Liver (tissue), 9 donors: ENCODE data around the gene MESP1. TPM values are rescaled to one million over a fixed set of nuclear protein-coding genes. Genes with fewer than 3 reads are reported as not detected.

ENCODE experiments used
- DNase-seq: peaks from one replicate; pipeline ENCODE4 v3.0.0-alpha.2; 2017; ENCODE audit warnings: low spot score
- H3K27ac ChIP-seq, 2 donors: one replicate each; pipeline ENCODE4 v1.7.0; 2013; ENCODE audit warnings: inconsistent platforms in 2 of 2, low read length in 2 of 2, control low read depth in 1 of 2, low read depth in 1 of 2, mild to moderate bottlenecking in 1 of 2
- H3K27me3 ChIP-seq, 4 donors: one replicate each; pipeline versions ENCODE4 v1.6.1 to v1.7.0; 2013; ENCODE audit warnings: low read length in 3 of 4, inconsistent platforms in 1 of 4, mild to moderate bottlenecking in 1 of 4, moderate library complexity in 1 of 4; ENCODE audit not compliant: control insufficient read depth in 4 of 4, insufficient read depth in 4 of 4
- H3K36me3 ChIP-seq, 4 donors: one replicate each; pipeline versions ENCODE4 v1.6.1 to v1.7.0; 2013; ENCODE audit warnings: low read length in 3 of 4, mild to moderate bottlenecking in 3 of 4, low read depth in 1 of 4, moderate library complexity in 1 of 4; ENCODE audit not compliant: control insufficient read depth in 4 of 4, insufficient read depth in 3 of 4
- H3K4me1 ChIP-seq, 4 donors: one replicate each; pipeline versions ENCODE4 v1.6.1 to v1.7.0; 2013; ENCODE audit warnings: low read length in 3 of 4, mild to moderate bottlenecking in 3 of 4, moderate library complexity in 1 of 4; ENCODE audit not compliant: control insufficient read depth in 4 of 4, insufficient read depth in 4 of 4
- H3K4me3 ChIP-seq, 3 donors: one replicate each; pipeline versions ENCODE4 v1.6.1 to v1.7.0; 2013; ENCODE audit warnings: low read length in 3 of 3, control low read depth in 1 of 3, low read depth in 1 of 3, mild to moderate bottlenecking in 1 of 3
- H3K9ac ChIP-seq, 2 donors: one replicate each; pipeline ENCODE4 v1.7.0; 2013; ENCODE audit warnings: low read length in 2 of 2, mild to moderate bottlenecking in 2 of 2, moderate library complexity in 2 of 2, control low read depth in 1 of 2, low read depth in 1 of 2
- H3K9me3 ChIP-seq, 4 donors: one replicate each; pipeline versions ENCODE4 v1.6.1 to v1.7.0; 2013; ENCODE audit warnings: low read length in 3 of 4; ENCODE audit not compliant: control insufficient read depth in 4 of 4
- ATF3 ChIP-seq: IDR thresholded peaks from 2 replicates; pipeline ENCODE4 v1.6.1; 2016; ENCODE audit warnings: antibody characterized with exemption
- CTCF ChIP-seq: fragments of 150-350 bp; IDR thresholded peaks from 2 replicates; pipeline ENCODE4 v1.5.1; 2017; ENCODE audit warnings: improper control_type of control experiment, low read depth, low read length; ENCODE audit not compliant: missing input control
- EGR1 ChIP-seq, 2 donors: IDR thresholded peaks; 2 replicates each; pipeline ENCODE4 v1.6.1; 2016 to 2018; ENCODE audit warnings: antibody characterized with exemption in 2 of 2, low read depth in 2 of 2
- FOXA1 ChIP-seq: IDR thresholded peaks from 2 replicates; pipeline ENCODE4 v1.6.1; 2016; ENCODE audit warnings: antibody characterized with exemption
- FOXA2 ChIP-seq: IDR thresholded peaks from 2 replicates; pipeline ENCODE4 v1.6.1; 2016; ENCODE audit warnings: antibody characterized with exemption
- GABPA ChIP-seq, 2 donors: IDR thresholded peaks in 1 of 2; conservative IDR thresholded peaks in 1 of 2; 2 replicates each; pipeline ENCODE4 v1.6.1; 2016; ENCODE audit warnings: antibody characterized with exemption in 2 of 2, mild to moderate bottlenecking in 1 of 2, moderate library complexity in 1 of 2
- HNF4A ChIP-seq, 2 donors: conservative IDR thresholded peaks; 2 replicates each; pipeline ENCODE4 v1.6.1; 2016; ENCODE audit warnings: antibody characterized with exemption in 2 of 2, mild to moderate bottlenecking in 2 of 2
- HNF4G ChIP-seq: IDR thresholded peaks from 2 replicates; pipeline ENCODE4 v1.6.1; 2016; ENCODE audit warnings: antibody characterized with exemption
- JUND ChIP-seq, 2 donors: IDR thresholded peaks; 2 replicates each; pipeline ENCODE4 v1.6.1; 2016; ENCODE audit warnings: antibody characterized with exemption in 2 of 2
- MAX ChIP-seq: IDR thresholded peaks from 2 replicates; pipeline ENCODE4 v1.6.1; 2016; ENCODE audit warnings: antibody characterized with exemption
- NR2F2 ChIP-seq: IDR thresholded peaks from 2 replicates; pipeline ENCODE4 v1.6.1; 2016; ENCODE audit warnings: antibody characterized with exemption
- RAD21 ChIP-seq, 2 donors: IDR thresholded peaks; 2 replicates each; pipeline ENCODE4 v1.6.1; 2016; ENCODE audit warnings: antibody characterized with exemption in 2 of 2, mild to moderate bottlenecking in 2 of 2
- REST ChIP-seq: IDR thresholded peaks from 2 replicates; pipeline ENCODE4 v1.6.1; 2016; ENCODE audit warnings: antibody characterized with exemption, mild to moderate bottlenecking
- RXRA ChIP-seq, 2 donors: IDR thresholded peaks; 2 replicates each; pipeline ENCODE4 v1.6.1; 2017 to 2018; ENCODE audit warnings: antibody characterized with exemption in 2 of 2, mild to moderate bottlenecking in 1 of 2
- TAF1 ChIP-seq: conservative IDR thresholded peaks from 2 replicates; pipeline ENCODE4 v1.6.1; 2016; ENCODE audit warnings: antibody characterized with exemption, mild to moderate bottlenecking
- YY1 ChIP-seq: IDR thresholded peaks from 2 replicates; pipeline ENCODE4 v1.6.1; 2016; ENCODE audit warnings: antibody characterized with exemption, mild to moderate bottlenecking
- ZBTB33 ChIP-seq: IDR thresholded peaks from 2 replicates; pipeline ENCODE4 v1.6.1; 2016; ENCODE audit warnings: antibody characterized with exemption
- WGBS: extraction: QIAGEN DNeasy Blood & Tissue Kit; methylation state at CpG from one replicate; pipeline ENCODE4 v1.1.7; 2013; 5-methylcytosine and 5-hydroxymethylcytosine counted together
- polyA plus RNA-seq, 2 donors: library from polyadenylated mRNA; stranded (reverse) in 1 of 2; unstranded in 1 of 2; fragments of 200-250 nt in 1 of 2; fragments of >200 nt in 1 of 2; fragmentation: Nextera tagmentation in 1 of 2; extraction: Ambion mirVana in 1 of 2; gene quantifications; one replicate each; pipeline versions ENCODE4 v1.2.1 to v1.2.3, GENCODE V29; 2013 to 2015
- total RNA-seq, 2 donors: library from RNA; depleted of rRNA; stranded (reverse); fragments of >200 nt; gene quantifications; one replicate each; pipeline ENCODE4 v1.2.3, GENCODE V29; 2014
- donor health status: healthy.
- donor health status: healthy.
- donor health status: healthy.
- donor health status: healthy.
- donor health status: healthy.

MESP1 gene
- total and polyA plus RNA-seq, 4 donors: 0.14 to 1.8 (median 0.84) TPM

- Histone ChIP-seq H3K4me3 (no peak overlapping the region), H3K27me3 (no peaks in the 10 kb centered on the region), H3K9me3 (no peaks in the 10 kb centered on the region), H3K27ac (no peak overlapping the region), H3K4me1 (peaks cover 0 to 10% (median 4%) of the 10 kb centered on the region in 4 donors), H3K36me3 (no peaks in the 10 kb centered on the region), H3K9ac (no peak overlapping the region)
- WGBS: 48% methylated on average over 1 of the region's 1 CpG
- no peak for DNase-seq
- no peak for TF ChIP-seq TAF1
- TF ChIP-seq RAD21 (IDR thresholded peaks at IDR 0.05): no peak
- TF ChIP-seq HNF4G: no peak
- no peak for TF ChIP-seq MAX
- TF ChIP-seq FOXA1: no peak
- TF ChIP-seq ATF3: no peak
- no peak for TF ChIP-seq RXRA (IDR thresholded peaks at IDR 0.05)
- TF ChIP-seq HNF4A (conservative IDR thresholded peaks at IDR 0.05): no peak
- no peak for TF ChIP-seq JUND (IDR thresholded peaks at IDR 0.05)
- TF ChIP-seq YY1: no peak
These were observed 5.3 kb downstream of the MESP1 start for GRCh38 chr15:89745768-89746167.

GRCh38 chr15:89745131-89745530 lies 5.9 kb downstream of the MESP1 start:
- DNase-seq: no peak
- H3K9ac ChIP-seq: no peak overlapping the region
- WGBS: 88% methylated on average over 13 of the region's 13 CpGs
- no peaks in the 10 kb centered on the region for H3K27me3 ChIP-seq
- TF ChIP-seq HNF4A (conservative IDR thresholded peaks at IDR 0.05) (no peak), FOXA2 (no peak), YY1 (no peak), RXRA (IDR thresholded peaks at IDR 0.05) (no peak)
- H3K4me1 ChIP-seq: peaks cover 0 to 7% (median 3%) of the 10 kb centered on the region in 4 donors
- H3K27ac ChIP-seq: no peak overlapping the region
- no peaks in the 10 kb centered on the region for H3K9me3 ChIP-seq
- H3K4me3 ChIP-seq: no peak overlapping the region
- no peaks in the 10 kb centered on the region for H3K36me3 ChIP-seq

- Histone ChIP-seq H3K36me3 (no peaks in the 10 kb centered on the region), H3K9ac (no peak overlapping the region), H3K9me3 (no peaks in the 10 kb centered on the region), H3K4me3 (no peak overlapping the region), H3K27me3 (no peaks in the 10 kb centered on the region), H3K27ac (no peak overlapping the region), H3K4me1 (peaks cover 0 to 3% (median 0%) of the 10 kb centered on the region in 4 donors)
- no peak for DNase-seq
- 87% methylated on average over 8 of the region's 8 CpGs for WGBS
- TF ChIP-seq NR2F2 (no peak), FOXA2 (no peak)
These were observed 7.5 kb downstream of the MESP1 start for GRCh38 chr15:89743594-89743993.

GRCh38 chr15:89743011-89743410 lies 8.0 kb downstream of the MESP1 start:
- Histone ChIP-seq H3K4me3 (no peak overlapping the region), H3K9ac (no peak overlapping the region), H3K27me3 (no peaks in the 10 kb centered on the region), H3K4me1 (peaks cover 0 to 3% (median 0%) of the 10 kb centered on the region in 4 donors), H3K36me3 (no peaks in the 10 kb centered on the region), H3K9me3 (no peaks in the 10 kb centered on the region), H3K27ac (no peak overlapping the region)
- WGBS: 90% methylated on average over 8 of the region's 8 CpGs
- DNase-seq: no peak
- TF ChIP-seq REST: no peak
- no peak for TF ChIP-seq HNF4A (conservative IDR thresholded peaks at IDR 0.05)
- no peak for TF ChIP-seq CTCF
- no peak for TF ChIP-seq GABPA (IDR thresholded peaks at IDR 0.05 in 1 of 2, conservative IDR thresholded peaks at IDR 0.05 in 1 of 2)
- no peak for TF ChIP-seq RXRA (IDR thresholded peaks at IDR 0.05)
- no peak for TF ChIP-seq MAX
- TF ChIP-seq EGR1 (IDR thresholded peaks at IDR 0.05; ENCODE audit: low read depth in 2 of 2): no peak
- TF ChIP-seq ZBTB33: no peak
- no peak for TF ChIP-seq HNF4G
